GM19328 (cell line): ENCODE data around the gene KCNJ10.

Experiments used
- ATAC-seq: cut with Tn5 transposase; IDR thresholded peaks from one replicate; pipeline ENCODE4 v1.9.1; 2021; ENCODE audit warnings: mild to moderate bottlenecking, moderate library complexity; ENCODE audit not compliant: unreplicated experiment

The KCNJ10 gene

DNA sequence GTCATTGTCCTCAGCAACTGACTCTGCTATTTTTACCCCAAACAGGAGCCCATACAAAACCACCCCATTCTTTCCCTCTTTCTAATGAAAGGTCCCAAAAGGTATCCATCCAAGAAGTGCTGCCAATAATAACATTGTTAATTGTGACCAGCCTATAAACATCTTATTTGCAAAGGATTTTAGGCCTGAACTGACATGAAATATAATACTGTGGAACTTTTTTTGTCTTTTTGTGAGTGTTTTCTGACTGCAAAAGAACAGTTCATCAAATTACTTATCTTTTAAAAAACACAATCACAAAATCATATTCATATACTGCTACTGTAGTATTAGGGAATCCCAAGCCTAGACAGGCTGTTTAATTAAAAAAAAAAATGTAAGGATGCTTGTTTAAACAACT, 41.5 kb downstream of the KCNJ10 start:
- no peak for ATAC-seq

DNA sequence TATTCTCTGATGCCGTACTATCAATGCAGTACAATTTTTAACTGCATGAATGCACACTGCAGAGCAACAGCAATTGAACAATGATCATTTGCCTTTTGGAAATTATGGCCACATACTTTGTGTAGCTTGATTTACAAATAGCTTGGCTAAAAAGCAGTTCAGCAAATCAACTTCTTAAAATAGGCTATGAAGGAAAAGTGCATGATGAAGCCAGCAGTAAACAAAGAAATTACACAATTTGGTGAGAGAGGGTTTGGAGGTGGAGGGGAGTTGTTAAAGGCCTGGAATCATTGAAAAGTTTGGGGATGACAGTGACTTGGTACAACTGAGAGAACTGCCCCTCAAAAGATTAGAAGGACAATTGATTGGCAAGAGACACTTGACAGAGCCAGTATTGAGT, 44.6 kb downstream of the KCNJ10 start:
- no peak for ATAC-seq

DNA sequence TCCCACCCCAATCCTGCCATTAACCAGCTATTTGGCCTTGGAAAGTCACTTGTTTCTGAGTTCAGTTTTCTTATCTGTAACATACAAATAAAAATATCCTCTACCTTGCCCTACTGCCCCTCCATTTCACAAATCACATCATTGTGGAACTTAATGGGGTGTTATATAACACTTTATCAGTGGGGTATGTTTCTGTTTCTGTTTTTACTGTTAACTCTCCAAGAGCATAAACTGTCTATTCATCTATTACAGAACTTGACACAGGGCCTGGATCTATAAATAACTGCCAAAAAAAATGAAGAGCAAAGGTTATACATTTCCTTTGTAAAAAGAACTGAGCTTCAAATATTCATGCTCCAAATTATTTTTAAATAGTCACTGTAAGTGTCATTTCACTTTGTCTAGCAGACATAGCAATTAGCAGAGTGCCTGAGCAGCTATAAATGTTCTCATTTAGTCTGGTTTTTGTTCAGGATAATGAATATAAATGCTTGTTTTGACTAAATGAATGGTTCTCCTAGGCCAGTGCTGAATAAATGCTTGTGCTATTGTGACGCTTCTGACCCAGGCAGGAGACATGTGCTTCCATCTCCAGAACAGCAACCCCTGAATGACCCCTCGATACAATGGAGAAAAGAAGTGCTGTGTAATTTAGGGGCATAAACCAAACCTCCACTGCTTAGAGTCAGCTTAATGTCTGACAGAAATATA, 45.6 kb downstream of the KCNJ10 start:
- no peak for ATAC-seq

GRCh38 chr1:160022330-160023310, 47.3 kb downstream of the KCNJ10 start:
- ATAC-seq, result no peak

DNA sequence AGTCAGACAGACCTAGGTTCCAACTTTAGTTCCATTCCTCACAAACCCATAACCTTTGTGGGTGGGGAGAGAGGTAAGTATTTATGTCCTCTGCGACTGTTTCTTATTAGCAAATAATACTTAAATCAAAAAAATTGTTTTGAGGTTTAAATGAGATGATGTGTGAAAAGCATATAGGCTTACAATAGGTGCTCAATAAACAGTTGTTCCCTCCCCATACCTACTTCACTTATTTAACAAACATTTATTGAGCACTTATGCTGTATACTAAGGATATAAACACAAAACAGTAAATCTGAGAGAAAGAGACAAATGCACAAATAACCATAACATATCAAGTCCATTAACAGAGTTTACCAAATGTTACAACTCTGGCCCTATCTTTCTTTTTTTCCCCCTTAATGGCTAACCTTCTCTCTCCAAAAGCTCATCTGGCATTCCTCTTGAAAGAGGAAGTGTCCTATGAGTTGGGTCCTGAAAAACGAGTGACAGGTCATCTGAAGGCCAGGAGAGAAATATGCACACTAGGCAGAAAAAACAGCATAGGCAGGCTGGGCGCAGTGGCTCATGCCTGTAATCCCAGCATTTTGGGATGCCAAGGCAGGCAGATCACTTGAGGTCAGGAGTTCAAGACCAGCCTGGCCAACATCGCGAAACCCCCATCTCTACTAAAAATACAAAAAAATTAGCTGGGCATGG, 48.4 kb downstream of the KCNJ10 start:
- no peak for ATAC-seq

- ATAC-seq, result no peak
Observed at GRCh38 chr1:160020196-160020595, 49.8 kb downstream of the KCNJ10 start.

- no peak for ATAC-seq
Observed at GRCh38 chr1:160018900-160019299, 51.1 kb downstream of the KCNJ10 start.

DNA sequence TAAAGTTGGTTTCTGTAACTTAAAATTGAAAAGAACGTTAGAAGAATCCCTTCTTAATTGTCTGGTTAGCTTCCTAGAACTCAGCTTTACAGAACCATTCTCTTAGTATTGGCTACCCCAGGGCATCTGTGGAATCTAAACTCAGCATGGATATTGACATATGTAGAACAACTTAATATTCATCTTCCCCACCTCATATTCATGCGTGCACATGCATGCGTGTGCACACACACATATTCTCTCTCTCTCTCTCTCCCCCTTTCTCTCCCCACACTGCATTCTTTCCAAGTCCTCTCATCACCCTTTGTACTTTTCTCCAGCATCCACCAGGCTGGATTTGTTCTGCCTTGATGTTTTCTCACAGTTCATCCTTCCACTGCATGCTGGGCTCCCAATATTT, 51.6 kb downstream of the KCNJ10 start:
- ATAC-seq, result no peak

- no peak for ATAC-seq
Observed at GRCh38 chr1:160017592-160017991, 52.4 kb downstream of the KCNJ10 start.

- ATAC-seq, result no peak
Observed at GRCh38 chr1:160011781-160012180, 58.2 kb downstream of the KCNJ10 start.

DNA sequence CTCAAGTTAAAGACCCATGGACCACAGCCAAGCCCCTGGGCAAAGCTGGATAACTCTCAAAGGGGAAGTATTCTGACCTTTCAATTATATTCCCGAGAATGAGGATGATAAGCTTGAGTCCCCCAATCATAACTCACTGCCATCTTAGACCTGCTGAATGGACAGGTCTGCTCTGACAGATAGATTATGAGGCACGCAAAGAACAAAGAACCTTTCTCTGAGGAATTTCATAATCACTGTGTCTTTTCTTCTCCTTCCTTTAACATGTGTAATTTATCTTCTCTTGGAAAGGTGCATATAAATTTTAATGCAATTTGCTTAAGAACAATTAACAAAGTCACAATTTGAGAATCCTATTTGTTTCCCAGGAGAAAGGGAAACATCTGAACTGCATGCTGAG, 60.2 kb downstream of the KCNJ10 start:
- ATAC-seq, result no peak

DNA sequence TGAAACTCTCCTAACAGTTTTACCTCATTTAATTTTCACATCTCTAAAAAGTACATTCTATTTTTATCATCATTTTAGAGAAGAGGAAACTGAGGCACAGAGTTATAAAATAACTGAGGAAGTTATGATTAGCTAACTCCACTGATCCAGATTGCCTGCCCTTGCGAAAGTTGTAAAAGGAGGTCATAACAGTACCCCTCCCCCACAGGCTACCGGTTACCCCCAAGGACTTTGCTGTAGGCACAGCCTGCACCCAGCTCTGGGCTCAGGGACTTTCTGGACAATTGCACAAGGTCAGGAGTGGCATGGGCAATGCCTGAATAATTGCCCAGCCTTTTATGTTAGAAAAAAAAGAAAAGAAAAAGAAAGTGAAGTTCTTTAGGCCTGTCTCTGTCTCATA, 60.9 kb downstream of the KCNJ10 start:
- ATAC-seq, result no peak

GRCh38 chr1:160007577-160008200, 62.3 kb downstream of the KCNJ10 start:
- no peak for ATAC-seq

DNA sequence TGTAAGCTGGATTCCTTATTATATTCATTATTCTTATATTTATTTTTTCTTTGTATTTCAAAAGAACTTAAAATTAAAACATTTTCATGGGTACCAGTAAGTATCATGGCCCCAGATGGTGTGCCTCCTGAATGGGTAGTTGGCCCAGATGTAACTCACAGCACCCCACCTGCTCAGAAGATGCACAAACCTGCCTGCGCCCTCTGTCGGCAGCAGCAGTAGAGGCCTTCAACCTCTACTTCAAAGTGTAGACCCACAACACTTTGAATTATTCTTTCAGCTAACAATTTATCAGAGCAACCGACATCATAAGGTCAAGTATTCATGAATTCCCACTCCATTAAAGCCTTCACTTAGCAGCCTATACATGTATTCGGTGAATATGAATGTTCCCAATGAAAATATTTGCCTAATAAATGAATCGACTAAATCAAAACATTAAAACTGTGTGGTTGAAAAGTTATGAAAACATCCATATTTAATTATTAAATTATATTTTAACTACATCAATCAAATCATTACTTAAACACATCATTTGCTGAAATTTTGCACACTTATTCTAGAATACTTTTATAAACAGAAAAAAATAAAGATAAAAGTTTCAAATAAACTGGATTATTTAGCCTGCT, 63.5 kb downstream of the KCNJ10 start:
- ATAC-seq, result no peak

- no peak for ATAC-seq
Observed at GRCh38 chr1:160005070-160005469, 64.9 kb downstream of the KCNJ10 start.

DNA sequence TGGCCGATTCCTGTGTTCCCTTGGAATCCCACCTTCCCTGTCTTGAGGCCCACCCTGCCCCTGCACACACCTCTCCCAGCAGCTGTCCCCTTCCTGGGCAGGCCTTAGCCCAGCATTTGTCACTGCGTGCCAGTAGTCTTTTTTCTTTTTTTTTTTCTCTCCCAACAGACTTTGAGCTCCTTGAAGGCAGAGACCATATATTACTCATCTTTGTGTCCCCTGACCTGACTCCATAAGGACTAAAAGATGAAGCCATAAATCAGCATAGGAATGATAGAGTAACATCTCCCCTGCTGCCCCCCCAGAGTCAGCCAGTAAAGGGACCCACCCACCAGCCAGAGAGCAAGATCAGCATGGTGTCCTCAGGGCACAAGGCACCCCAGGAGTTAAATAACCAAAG, 65.5 kb downstream of the KCNJ10 start:
- no peak for ATAC-seq

DNA sequence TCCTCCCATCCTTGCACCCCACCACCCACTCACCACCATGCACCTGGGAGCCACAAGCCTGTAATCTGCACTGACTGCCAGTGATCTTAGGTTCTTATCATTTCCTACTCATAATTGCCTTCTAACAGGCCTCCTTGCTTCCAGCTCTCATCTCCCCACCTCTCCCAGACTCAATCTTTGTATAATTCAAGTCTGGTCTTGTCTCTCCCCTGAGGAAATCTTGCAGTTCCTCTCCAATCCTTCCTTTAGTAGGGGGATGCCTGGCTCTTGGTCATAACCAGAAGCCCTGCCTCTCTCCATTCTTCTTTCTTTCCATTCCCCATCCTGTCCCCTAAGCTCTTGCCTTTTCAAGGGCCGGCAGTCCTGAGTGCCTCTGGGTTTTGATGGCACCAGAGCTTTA, 66.0 kb downstream of the KCNJ10 start:
- ATAC-seq, result no peak

GRCh38 chr1:160001440-160001839, 68.5 kb downstream of the KCNJ10 start:
- ATAC-seq, result no peak

GRCh38 chr1:159999204-159999603, 70.8 kb downstream of the KCNJ10 start:
- no peak for ATAC-seq

- no peak for ATAC-seq
Observed at GRCh38 chr1:159996653-159997052, 73.3 kb downstream of the KCNJ10 start.

DNA sequence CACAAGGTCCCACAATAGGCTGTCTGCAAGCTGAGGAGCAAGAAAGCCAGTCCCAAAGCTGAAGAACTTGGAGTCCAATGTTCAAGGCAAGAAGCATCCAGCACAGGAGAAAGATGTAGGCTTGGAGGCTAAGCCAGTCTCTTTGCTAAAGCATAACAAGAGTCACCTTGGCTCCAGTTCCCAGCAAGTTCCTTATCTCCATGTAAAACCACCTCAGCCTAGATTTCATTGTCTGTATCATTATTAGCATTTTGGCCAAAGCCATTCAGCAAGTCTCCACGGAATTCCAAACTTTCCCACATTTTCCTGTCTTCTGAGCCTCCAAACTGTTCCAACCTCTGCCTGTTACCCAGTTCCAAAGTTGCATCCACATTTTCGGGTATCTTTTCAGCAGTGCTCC, 75.1 kb downstream of the KCNJ10 start:
- ATAC-seq, result no peak
